VCaP (cell line): ENCODE measurements around the gene HYAL3.
A peak's percentile ranks its signal among the peaks of the same experiment; 100 is the strongest.

Experiments used
- H3K27ac ChIP-seq: fragments of 450-650 bp; 2 replicates; pipeline ENCODE4 v1.5.1; 2017
- CTCF ChIP-seq: fragments of 450-650 bp; conservative IDR thresholded peaks from 2 replicates; pipeline ENCODE4 v1.5.1; 2017; ENCODE audit warnings: mild to moderate bottlenecking, moderate library complexity

Gene HYAL3

GRCh38 chr3:50336452-50337174 is 37.4 kb upstream of the HYAL3 start:
- TF ChIP-seq CTCF: no peak
- peak overlapping the region; percentile 97 for H3K27ac ChIP-seq

- peak overlapping the region; percentile 97 for H3K27ac ChIP-seq
- no peak for TF ChIP-seq CTCF
These were observed 35.3 kb upstream of the HYAL3 start for GRCh38 chr3:50334339-50335075.

DNA sequence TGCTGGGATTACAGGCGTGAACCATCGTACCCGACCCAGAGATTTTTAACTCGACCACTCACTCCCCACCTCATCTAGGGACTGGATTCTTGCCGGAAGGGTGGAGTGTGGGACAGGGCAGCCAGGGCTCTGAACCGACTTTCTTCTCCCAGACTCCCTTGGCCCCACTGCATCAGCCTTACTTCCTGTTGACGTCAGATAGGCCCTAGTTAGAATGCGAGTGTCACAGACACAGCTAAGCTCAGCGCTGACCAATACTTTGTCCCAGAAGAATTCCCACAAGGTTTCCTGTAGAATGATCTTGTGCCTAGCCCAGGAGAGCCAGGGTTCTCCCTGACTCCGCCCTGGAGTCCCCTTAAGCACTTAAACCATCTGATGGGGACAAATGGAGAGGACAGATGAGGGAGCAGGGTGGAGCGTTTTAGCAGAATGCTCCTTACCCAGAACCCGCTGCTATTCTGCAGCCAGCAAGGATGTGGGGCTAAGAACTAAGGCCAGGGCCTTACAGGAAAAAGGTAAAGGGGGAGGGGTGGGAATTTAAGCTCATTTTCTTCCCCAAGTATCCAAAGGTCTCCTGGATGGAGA is 34.6 kb upstream of the HYAL3 start:
- TF ChIP-seq CTCF: no peak
- H3K27ac ChIP-seq: peak overlapping the region; percentile 97

DNA sequence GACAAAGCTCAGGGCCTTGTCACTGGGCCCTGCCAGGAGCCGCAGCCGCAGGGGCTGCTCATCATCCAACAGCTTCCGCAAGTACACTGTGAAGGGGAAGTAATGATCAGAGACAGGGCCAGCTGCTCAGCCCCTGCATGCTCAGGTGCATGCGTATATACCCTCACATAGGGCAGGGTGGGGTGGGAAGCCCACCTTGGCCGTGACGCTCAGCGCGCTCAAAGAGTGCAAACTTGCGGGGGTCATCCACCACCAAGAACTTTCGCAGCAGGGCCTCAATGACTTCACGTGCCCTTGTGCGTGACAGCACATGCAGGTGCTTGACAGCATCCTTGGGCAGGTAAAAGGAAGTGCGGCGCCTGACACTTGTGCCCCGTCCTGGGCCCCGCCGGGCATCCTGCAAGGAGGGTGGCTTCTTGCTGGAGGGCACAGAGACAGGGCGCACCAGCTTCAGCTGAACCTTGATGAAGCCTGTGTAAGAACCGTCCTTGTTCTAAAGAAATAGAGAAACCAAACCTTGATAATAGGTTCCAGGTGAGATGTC is 32.2 kb upstream of the HYAL3 start:
- TF ChIP-seq CTCF: no peak
- peak overlapping the region; percentile 97; the same call in 1 of the 2 replicates for H3K27ac ChIP-seq

DNA sequence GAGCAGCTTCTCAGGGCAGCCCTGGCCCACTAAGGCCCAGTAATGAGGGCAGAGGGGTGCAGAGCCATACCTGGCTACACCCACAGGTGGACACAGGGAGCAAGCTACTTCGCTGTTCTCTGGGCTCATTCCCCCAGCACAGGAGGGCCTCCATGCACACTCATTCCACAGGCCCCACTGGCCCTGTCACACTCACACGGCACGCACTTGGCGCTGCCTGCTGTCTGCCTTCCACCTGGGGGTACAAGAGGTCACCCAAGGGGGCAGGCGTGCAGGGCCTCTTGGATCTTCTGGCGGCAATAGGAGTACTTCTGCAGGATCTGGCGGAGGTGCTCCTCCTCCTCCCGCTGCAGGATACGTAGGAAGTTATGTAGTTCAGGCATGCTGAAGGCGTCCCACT is 31.1 kb upstream of the HYAL3 start:
- no peak for TF ChIP-seq CTCF
- no peak overlapping the region for H3K27ac ChIP-seq

- H3K27ac ChIP-seq: peak within 1 kb of the TSS; percentile 85
- no peak for TF ChIP-seq CTCF
These were observed 28.9 kb upstream of the HYAL3 start, which contains the start of gene TUSC2 for GRCh38 chr3:50327943-50328691. Gene TUSC2, minus strand, starts transcription at chr3:50328223. Its CDS starts 124 bp downstream, at chr3:50328099.
